ENCODE results near the gene CCR6.

The CCR6 gene

DNA sequence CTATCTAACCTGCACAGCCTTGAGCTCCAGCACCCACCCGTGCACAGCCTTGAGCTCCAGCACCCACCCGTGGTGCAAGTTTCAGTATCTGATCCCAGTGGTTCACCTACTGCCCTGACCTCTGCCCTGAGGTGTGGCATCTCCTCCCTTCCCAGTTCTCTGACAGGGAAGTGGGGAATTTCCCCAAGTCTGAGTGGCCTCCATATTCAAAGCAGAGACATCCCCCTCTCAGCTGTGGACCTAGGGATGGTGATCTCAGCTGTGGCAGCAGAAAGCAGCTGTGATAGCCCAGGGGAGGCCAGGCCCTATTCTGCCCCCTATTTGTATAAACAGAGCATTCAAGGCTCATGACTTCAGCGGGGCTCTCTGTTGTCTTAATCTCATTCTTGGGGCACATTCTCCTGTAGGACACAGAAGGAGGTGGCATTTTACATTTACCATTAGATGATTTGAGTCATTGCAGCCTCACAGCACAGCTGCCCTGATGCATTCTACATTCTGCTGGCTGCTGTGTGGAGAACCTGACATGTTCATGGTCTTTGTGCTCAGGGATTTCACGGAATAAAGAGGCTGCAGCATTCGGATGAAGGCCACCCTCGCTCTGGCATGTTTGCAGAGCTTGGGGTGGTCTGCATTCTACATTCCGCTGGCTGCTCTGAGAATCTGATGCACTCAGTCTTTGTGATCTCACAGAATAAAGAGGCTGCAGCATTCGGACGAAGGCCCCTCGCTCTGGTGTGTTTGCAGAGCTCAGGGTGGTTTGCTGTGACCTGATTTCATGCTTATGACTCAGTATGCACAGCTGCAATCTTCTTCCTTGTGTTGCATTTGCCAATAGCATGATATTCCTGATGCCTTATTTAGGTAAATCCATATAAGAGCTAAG lies 17.9 kb downstream of the CCR6 start:
- POLR2A ChIA-PET, result no interaction called here
- no peak for DNase-seq
- H3K36me3 ChIP-seq (ENCODE audit: control insufficient read depth in 4 of 4, insufficient read depth in 4 of 4, low read length in 3 of 4), result no peaks in the 10 kb centered on the region
- H3K4me1 ChIP-seq (ENCODE audit: control extremely low read depth in 1 of 4, control insufficient read depth in 4 of 4, insufficient read depth in 4 of 4, low read length in 3 of 4), result peaks cover 0 to 19% (median 13%) of the 10 kb centered on the region in 4 experiments
- H3K4me3 ChIP-seq (ENCODE audit: control insufficient read depth in 1 of 7, extremely low read depth in 1 of 7, insufficient read depth in 4 of 7, low read depth in 2 of 7, low read length in 6 of 7), result no peak overlapping the region
- peaks cover 0 to 2% (median 0%) of the 10 kb centered on the region in 5 experiments for H3K9me3 ChIP-seq (ENCODE audit: control extremely low read depth in 1 of 5, control insufficient read depth in 4 of 5, insufficient read depth in 2 of 5, low read depth in 1 of 5, low read length in 4 of 5)
- 94% methylated on average over 8 of the region's 10 CpGs for WGBS (ENCODE audit: insufficient coverage)
- no peak overlapping the region for H3K27ac ChIP-seq (ENCODE audit: insufficient read depth in 1 of 2, low read depth in 1 of 2, low read length in 2 of 2, poor library complexity in 1 of 2, severe bottlenecking in 2 of 2)
- CTCF ChIA-PET, result interaction anchor here (0.7 to 4.2 kb wide), 21 partner anchors 11 to 390 kb away, joined by 3 to 29 read pairs (median 4); partner anchors contain the start of gene CEP43
- peaks cover 0 to under 1% (median 0%) of the 10 kb centered on the region in 5 experiments for H3K27me3 ChIP-seq (replicated peaks in 2 of 5; ENCODE audit: control insufficient read depth in 4 of 5, insufficient read depth in 5 of 5, low read length in 4 of 5)

DNA sequence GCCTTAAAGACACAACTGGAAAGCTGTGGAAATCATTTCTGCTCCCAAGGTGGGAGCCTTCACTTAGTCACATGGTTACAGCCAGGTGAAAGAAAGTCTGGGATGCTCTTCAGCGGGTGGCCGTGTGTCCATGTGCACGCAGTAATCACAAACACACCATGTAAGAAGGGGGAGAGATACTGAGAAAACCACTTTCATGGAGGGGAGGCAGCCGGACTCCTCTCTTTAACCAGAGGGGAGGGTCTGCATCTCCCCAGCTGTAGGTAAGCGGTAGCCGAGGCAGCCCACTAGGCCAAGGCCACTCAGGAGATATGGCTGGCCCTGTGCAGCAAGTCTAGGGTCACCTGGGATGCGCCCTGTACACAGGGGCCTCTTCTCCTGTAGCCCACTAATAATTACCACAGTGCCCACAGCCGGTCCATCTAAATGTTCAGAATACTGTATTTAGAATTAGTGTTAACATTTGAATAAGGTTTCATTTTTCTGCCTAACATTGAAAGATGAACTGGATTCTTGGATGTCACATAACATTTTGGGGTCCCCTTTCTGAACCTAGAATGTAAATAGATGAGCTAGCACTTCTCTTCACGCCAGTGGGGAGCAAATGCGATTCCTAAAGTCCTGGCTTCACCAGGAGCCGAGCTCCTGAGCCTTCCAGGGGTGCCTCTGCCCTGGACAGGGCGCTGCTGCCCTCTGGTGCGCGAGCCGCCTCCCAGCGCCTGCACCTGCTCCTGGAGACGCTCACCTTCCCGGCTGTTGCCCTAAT lies 19.0 kb downstream of the CCR6 start:
- ChIA-PET POLR2A (no interaction called here), CTCF (interaction anchor here (0.7 to 4.2 kb wide), 27 partner anchors 10 to 391 kb away, joined by 3 to 29 read pairs (median 4); partner anchors contain the start of gene CEP43)
- peak; percentile 47 to 54 (median 51) for DNase-seq
- H3K36me3 ChIP-seq (ENCODE audit: control insufficient read depth in 4 of 4, insufficient read depth in 4 of 4, low read length in 3 of 4), result no peaks in the 10 kb centered on the region
- no peak overlapping the region for H3K27ac ChIP-seq (ENCODE audit: insufficient read depth in 1 of 2, low read depth in 1 of 2, low read length in 2 of 2, poor library complexity in 1 of 2, severe bottlenecking in 2 of 2)
- H3K9me3 ChIP-seq (ENCODE audit: control extremely low read depth in 1 of 5, control insufficient read depth in 4 of 5, insufficient read depth in 2 of 5, low read depth in 1 of 5, low read length in 4 of 5), result peaks cover 0 to 2% (median 0%) of the 10 kb centered on the region in 5 experiments
- peaks cover 0 to 10% (median 7%) of the 10 kb centered on the region in 4 experiments for H3K4me1 ChIP-seq (ENCODE audit: control extremely low read depth in 1 of 4, control insufficient read depth in 4 of 4, insufficient read depth in 4 of 4, low read length in 3 of 4)
- 35% methylated on average over 14 of the region's 18 CpGs for WGBS (ENCODE audit: insufficient coverage)
- no peak overlapping the region for H3K4me3 ChIP-seq (ENCODE audit: control insufficient read depth in 1 of 7, extremely low read depth in 1 of 7, insufficient read depth in 4 of 7, low read depth in 2 of 7, low read length in 6 of 7)
- no peaks in the 10 kb centered on the region for H3K27me3 ChIP-seq (replicated peaks in 2 of 5; ENCODE audit: control insufficient read depth in 4 of 5, insufficient read depth in 5 of 5, low read length in 4 of 5)

DNA sequence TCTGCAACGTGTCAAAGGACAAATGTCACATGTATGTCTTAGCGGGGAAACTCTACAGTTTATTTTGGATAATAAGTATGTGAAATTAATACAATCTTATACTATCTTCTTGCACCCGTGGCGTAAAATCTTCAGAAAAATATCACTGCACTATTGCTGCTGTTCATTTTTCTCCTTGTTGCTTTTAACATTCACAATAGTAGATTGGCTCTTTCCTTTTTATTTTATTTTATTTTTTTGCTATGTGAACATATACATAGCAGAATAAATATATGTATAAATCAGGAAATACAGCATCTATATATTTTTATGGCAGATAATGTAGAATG lies 19.5 kb downstream of the CCR6 start:
- CTCF ChIA-PET, result interaction anchor here (0.7 to 4.2 kb wide), 19 partner anchors 9 to 368 kb away, joined by 3 to 29 read pairs (median 5); partner anchors contain the start of gene CEP43

DNA sequence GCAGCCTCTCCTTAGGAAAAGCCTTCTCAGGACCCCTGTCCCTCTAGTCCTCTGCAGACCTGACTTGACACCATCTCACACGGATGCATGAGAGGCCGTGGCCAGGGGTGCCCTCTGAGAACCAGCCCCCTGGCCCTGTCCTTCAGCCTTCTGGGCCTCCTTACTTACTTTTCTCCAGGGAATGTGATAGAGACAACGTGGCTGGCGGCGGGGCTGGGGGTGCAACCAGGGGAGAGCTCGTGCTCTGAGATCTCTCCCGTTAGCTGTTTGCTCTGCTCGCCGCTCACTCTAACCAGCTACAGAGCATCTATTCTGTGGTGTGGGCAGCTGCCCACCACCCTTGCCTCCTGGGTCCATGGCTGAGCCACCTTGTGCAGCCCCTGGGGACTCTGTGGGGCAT lies 20.1 kb downstream of the CCR6 start:
- WGBS (ENCODE audit: insufficient coverage), result 92% methylated on average over 5 of the region's 9 CpGs
- Histone ChIP-seq H3K4me3 (ENCODE audit: control insufficient read depth in 1 of 7, extremely low read depth in 1 of 7, insufficient read depth in 4 of 7, low read depth in 2 of 7, low read length in 6 of 7) (no peak overlapping the region), H3K4me1 (ENCODE audit: control extremely low read depth in 1 of 4, control insufficient read depth in 4 of 4, insufficient read depth in 4 of 4, low read length in 3 of 4) (peaks cover 0 to 8% (median under 1%) of the 10 kb centered on the region in 4 experiments), H3K9me3 (ENCODE audit: control extremely low read depth in 1 of 5, control insufficient read depth in 4 of 5, insufficient read depth in 2 of 5, low read depth in 1 of 5, low read length in 4 of 5) (peaks cover 0 to 2% (median 0%) of the 10 kb centered on the region in 5 experiments), H3K27ac (ENCODE audit: insufficient read depth in 1 of 2, low read depth in 1 of 2, low read length in 2 of 2, poor library complexity in 1 of 2, severe bottlenecking in 2 of 2) (no peak overlapping the region), H3K27me3 (replicated peaks in 2 of 5; ENCODE audit: control insufficient read depth in 4 of 5, insufficient read depth in 5 of 5, low read length in 4 of 5) (no peaks in the 10 kb centered on the region), H3K36me3 (ENCODE audit: control insufficient read depth in 4 of 4, insufficient read depth in 4 of 4, low read length in 3 of 4) (no peaks in the 10 kb centered on the region)
- POLR2A ChIA-PET, result no interaction called here
- CTCF ChIA-PET, result interaction anchor here (0.6 to 4.2 kb wide), 9 partner anchors 9 to 368 kb away, joined by 3 to 29 read pairs (median 3); no protein-coding TSS in a partner anchor
- DNase-seq, result no peak

More for the DNA sequence above, 19.5 kb downstream of the CCR6 start:
- no CpG with 5 or more reads among the region's 4 CpGs for WGBS (ENCODE audit: insufficient coverage)
- Histone ChIP-seq H3K27me3 (replicated peaks in 2 of 5; ENCODE audit: control insufficient read depth in 4 of 5, insufficient read depth in 5 of 5, low read length in 4 of 5) (no peaks in the 10 kb centered on the region), H3K4me3 (ENCODE audit: control insufficient read depth in 1 of 7, extremely low read depth in 1 of 7, insufficient read depth in 4 of 7, low read depth in 2 of 7, low read length in 6 of 7) (no peak overlapping the region), H3K4me1 (ENCODE audit: control extremely low read depth in 1 of 4, control insufficient read depth in 4 of 4, insufficient read depth in 4 of 4, low read length in 3 of 4) (peaks cover 0 to 9% (median 2%) of the 10 kb centered on the region in 4 experiments), H3K27ac (ENCODE audit: insufficient read depth in 1 of 2, low read depth in 1 of 2, low read length in 2 of 2, poor library complexity in 1 of 2, severe bottlenecking in 2 of 2) (no peak overlapping the region), H3K9me3 (ENCODE audit: control extremely low read depth in 1 of 5, control insufficient read depth in 4 of 5, insufficient read depth in 2 of 5, low read depth in 1 of 5, low read length in 4 of 5) (peaks cover 0 to 2% (median 0%) of the 10 kb centered on the region in 5 experiments), H3K36me3 (ENCODE audit: control insufficient read depth in 4 of 4, insufficient read depth in 4 of 4, low read length in 3 of 4) (no peaks in the 10 kb centered on the region)
- DNase-seq, result no peak
- POLR2A ChIA-PET, result no interaction called here

DNA sequence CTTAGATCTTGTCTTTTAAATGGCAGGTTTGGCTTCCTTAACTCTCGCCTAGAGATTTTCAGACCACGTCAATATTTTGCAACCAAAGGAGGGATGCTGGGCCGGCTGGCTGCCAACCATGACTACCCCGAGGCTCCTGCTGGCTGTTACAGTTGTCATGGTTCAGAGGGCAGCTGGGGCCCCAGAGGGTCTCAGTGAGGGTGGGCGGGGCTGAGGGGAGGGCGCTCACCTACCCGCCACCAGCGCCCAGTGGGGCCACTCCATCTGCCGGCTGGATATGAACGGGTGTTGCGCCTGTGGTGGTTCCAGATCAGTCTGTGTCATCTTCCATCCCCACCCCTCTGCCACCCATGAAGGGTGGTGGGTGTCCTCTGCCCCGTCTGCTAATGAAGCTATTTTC lies 22.6 kb downstream of the CCR6 start:
- H3K27ac ChIP-seq (ENCODE audit: insufficient read depth in 1 of 2, low read depth in 1 of 2, low read length in 2 of 2, poor library complexity in 1 of 2, severe bottlenecking in 2 of 2), result no peak overlapping the region
- peaks cover 0 to 7% (median under 1%) of the 10 kb centered on the region in 4 experiments for H3K4me1 ChIP-seq (ENCODE audit: control extremely low read depth in 1 of 4, control insufficient read depth in 4 of 4, insufficient read depth in 4 of 4, low read length in 3 of 4)
- 95% methylated on average over 10 of the region's 12 CpGs for WGBS (ENCODE audit: insufficient coverage)
- CTCF ChIA-PET, result interaction anchor here (1.1 to 1.7 kb wide), 2 partner anchors 17 to 145 kb away, joined by 5 read pairs; no protein-coding TSS in a partner anchor
- no peaks in the 10 kb centered on the region for H3K27me3 ChIP-seq (replicated peaks in 2 of 5; ENCODE audit: control insufficient read depth in 4 of 5, insufficient read depth in 5 of 5, low read length in 4 of 5)
- POLR2A ChIA-PET, result no interaction called here
- H3K36me3 ChIP-seq (ENCODE audit: control insufficient read depth in 4 of 4, insufficient read depth in 4 of 4, low read length in 3 of 4), result no peaks in the 10 kb centered on the region
- no peak for DNase-seq
- peaks cover 0 to 2% (median 0%) of the 10 kb centered on the region in 5 experiments for H3K9me3 ChIP-seq (ENCODE audit: control extremely low read depth in 1 of 5, control insufficient read depth in 4 of 5, insufficient read depth in 2 of 5, low read depth in 1 of 5, low read length in 4 of 5)
- H3K4me3 ChIP-seq (ENCODE audit: control insufficient read depth in 1 of 7, extremely low read depth in 1 of 7, insufficient read depth in 4 of 7, low read depth in 2 of 7, low read length in 6 of 7), result no peak overlapping the region

DNA sequence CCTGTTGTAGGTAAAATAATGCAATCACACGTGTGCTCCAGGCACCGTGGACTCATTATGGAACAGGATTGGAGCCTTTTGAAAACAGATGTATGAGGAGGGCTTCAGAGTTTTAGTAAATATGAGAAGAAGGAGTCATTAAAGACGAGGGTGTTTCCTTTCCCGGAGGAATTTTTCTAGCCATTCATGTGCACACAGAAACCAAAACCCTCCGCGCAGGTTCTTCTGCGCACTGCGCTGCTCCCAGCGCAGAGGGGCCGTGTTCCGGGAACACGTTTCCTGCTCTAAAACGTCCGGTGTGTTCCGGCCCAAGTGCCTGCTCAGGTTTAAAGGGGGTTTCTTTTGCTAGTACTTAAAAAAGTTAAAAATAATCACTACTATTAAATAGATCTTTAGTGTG lies 23.2 kb downstream of the CCR6 start:
- no peak overlapping the region for H3K27ac ChIP-seq (ENCODE audit: insufficient read depth in 1 of 2, low read depth in 1 of 2, low read length in 2 of 2, poor library complexity in 1 of 2, severe bottlenecking in 2 of 2)
- WGBS (ENCODE audit: insufficient coverage), result 62% methylated on average over 7 of the region's 15 CpGs
- peaks cover 0 to 4% (median under 1%) of the 10 kb centered on the region in 4 experiments for H3K4me1 ChIP-seq (ENCODE audit: control extremely low read depth in 1 of 4, control insufficient read depth in 4 of 4, insufficient read depth in 4 of 4, low read length in 3 of 4)
- no peaks in the 10 kb centered on the region for H3K27me3 ChIP-seq (replicated peaks in 2 of 5; ENCODE audit: control insufficient read depth in 4 of 5, insufficient read depth in 5 of 5, low read length in 4 of 5)
- ChIA-PET CTCF (interaction anchor here (1.0 to 1.7 kb wide), 3 partner anchors 17 to 146 kb away, joined by 3 to 5 read pairs (median 5); no protein-coding TSS in a partner anchor), POLR2A (no interaction called here)
- no peak for DNase-seq
- peaks cover 0 to 2% (median 0%) of the 10 kb centered on the region in 5 experiments for H3K9me3 ChIP-seq (ENCODE audit: control extremely low read depth in 1 of 5, control insufficient read depth in 4 of 5, insufficient read depth in 2 of 5, low read depth in 1 of 5, low read length in 4 of 5)
- H3K36me3 ChIP-seq (ENCODE audit: control insufficient read depth in 4 of 4, insufficient read depth in 4 of 4, low read length in 3 of 4), result no peaks in the 10 kb centered on the region
- H3K4me3 ChIP-seq (ENCODE audit: control insufficient read depth in 1 of 7, extremely low read depth in 1 of 7, insufficient read depth in 4 of 7, low read depth in 2 of 7, low read length in 6 of 7), result peak overlapping the region in 4 of 7 experiments; percentile 38 to 72 (median 48)
